NCI-H69 (cell line): Measurements from ENCODE around the gene LRRN2.
A peak's percentile ranks its signal among the peaks of the same experiment; 100 is the strongest.
"Not testable (repeated sequence)": the region's sequence is repeated elsewhere in the genome, so short reads cannot be mapped to it uniquely, and the experiment has no call there.

Experiments used
- DNase-seq: peaks from one replicate; lab custom pipeline; 2025; lab: John Stamatoyannopoulos, UW

Gene LRRN2

GRCh38 chr1:204692325-204692840 lies 6.8 kb upstream of the LRRN2 start:
- DNase-seq = peak; percentile 65

DNA sequence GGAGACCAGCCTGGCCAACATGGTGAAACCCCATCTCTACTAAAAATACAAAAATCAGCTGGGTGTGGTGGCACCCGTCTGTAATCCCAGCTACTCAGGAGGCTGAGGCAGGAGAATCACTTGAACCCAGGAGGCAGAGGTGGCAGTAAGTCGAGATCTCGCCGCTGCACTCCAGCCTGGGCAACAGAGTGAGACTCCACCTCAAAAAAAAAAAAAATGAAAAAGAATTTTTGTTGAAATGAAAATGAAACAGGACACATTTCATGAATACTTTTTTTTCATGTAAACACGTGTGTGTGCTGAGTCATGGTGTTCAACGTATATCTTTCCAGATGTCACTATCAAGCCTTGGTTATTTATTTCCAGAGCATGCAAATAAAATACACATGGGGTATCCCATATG lies 5.8 kb upstream of the LRRN2 start:
- not testable (repeated sequence) for DNase-seq

GRCh38 chr1:204688776-204689175 lies 3.2 kb upstream of the LRRN2 start:
- DNase-seq = no peak

- DNase-seq = no peak
Observed at GRCh38 chr1:204688007-204688406, 2.5 kb upstream of the LRRN2 start.

DNA sequence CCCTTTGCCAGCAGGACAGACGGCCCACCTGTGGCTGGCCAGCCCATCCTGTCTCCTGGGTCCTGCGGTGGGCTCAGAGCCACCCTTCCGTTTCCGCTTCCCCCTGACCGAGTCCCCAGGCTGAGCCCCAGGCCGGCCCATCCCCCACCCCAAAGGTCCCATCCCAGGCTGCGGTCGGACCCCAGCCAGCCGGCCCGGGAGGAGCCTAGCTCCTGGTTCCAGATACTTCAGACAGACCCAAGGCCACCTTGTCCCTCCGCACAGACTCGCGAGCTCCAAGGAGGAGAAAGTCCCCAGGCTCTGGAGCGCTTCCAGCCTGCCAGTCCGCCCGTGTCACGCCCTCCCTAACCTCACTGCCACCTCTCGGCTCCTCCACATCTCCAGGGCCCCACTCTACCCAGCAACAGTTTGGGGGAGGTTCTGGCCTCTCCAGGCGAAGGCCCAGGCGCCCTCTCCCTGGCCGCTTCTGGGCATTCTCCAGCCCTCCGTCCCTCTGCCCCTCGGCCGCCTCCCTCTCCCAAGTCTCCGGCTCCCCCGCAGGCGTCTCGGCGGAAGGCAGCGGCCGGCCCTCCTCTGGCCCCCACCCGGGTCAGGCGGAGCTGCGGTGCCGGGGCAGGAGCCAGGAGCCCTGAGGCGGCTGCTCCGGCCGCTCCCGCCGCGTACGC lies 835 bp downstream of the LRRN2 start:
- peak; percentile 72 for DNase-seq

DNA sequence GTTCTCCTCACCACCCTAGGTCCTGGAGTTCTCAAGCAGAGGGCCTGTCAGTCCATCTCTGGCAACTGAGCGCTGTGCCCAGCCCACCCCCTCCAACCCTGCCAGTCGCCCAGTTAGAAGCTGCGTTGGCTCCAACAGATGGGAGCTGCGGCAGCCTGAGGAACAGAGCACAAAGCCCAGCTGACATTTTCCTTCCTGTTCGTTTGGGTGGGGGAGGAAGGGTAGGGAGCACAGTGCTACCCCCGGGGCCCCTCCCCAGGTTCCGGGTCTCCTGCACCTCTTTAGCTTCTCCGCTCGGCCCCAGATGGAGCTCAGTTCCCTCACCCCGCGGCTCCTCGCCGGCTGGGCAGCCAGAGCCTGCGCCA lies 1.4 kb downstream of the LRRN2 start:
- peak; percentile 61 for DNase-seq

- DNase-seq = no peak
Observed at GRCh38 chr1:204683284-204684205, 2.0 kb downstream of the LRRN2 start.

- DNase-seq = peak; percentile 65
Observed at GRCh38 chr1:204680461-204680860, 5.1 kb downstream of the LRRN2 start.

- peak; percentile 79 for DNase-seq
Observed at GRCh38 chr1:204680051-204680450, 5.5 kb downstream of the LRRN2 start.

- no peak for DNase-seq
Observed at GRCh38 chr1:204678721-204679475, 6.6 kb downstream of the LRRN2 start.

DNA sequence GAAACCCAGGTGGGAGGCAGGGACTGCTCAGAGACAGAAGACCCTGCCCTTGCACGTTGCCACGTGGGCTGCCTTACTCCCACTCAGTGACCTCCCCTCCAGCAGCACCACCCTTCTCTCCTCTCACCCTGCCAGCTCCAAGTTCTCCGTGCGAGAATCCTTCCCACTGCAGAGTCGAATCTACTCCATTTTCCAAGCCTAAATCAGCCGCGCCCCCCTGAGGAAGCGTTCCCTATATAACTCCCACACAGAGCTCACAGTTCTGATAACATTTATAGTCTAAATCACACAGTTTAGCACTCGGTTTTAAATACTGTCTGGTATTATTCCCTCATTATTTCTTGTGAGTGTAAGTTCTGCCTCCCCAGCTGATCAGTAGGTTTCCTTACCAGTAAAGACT lies 7.7 kb downstream of the LRRN2 start:
- no peak for DNase-seq

DNA sequence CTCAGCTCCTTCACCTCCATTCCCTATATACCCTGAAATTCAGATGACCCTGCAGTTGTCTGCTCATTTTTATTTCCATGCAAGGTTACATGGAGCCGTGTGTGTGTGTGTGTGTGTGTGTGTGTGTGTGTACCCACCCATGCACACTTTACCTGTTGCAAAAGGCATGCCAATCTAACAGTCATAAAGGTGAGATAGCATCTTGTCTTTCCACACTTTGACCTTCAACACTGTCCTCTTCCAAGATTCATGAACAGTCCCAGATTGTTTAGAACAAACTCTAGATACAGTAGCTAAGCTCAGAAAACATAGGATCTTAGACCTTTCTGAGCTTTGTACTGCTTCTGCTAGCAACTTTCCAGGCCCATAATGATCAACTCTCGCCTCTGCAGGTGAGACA lies 9.5 kb downstream of the LRRN2 start:
- DNase-seq = no peak

DNA sequence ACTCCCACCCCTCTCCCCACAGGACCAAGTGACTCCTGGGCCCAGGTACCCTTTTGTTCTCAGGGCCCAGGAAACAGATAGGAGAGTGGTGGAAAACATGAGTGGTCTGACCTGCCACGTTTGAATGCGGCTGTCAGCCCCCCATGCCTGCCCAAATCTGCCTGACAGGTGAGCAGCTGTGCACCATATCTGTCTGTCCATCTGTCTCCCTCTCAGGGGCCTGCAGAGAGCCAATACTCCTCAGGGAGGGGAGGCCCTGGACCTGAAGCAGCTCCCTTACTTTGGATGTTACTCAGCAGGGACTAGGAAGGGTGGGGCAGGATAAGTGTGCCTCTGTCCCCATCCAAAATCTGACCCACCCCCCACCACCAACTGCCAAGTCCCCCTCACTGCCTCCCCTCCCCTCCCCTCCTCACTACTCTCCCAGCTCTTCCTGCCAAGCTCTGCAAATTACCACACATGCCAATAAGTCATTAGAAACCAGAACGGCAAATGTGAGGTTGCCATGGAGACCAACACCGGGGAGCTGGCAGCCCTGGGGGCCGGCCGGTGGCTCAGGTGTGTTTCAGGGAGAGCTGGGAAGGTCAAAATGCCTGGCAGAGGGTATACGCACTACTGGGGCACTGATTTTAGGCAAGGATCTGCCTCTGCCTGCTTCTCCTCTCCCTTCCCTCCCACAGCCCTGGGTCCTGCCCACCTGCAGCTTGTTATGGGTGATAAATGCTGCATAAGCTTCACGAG lies 11.5 kb downstream of the LRRN2 start:
- DNase-seq = peak; percentile 98

- DNase-seq = no peak
Observed at GRCh38 chr1:204673209-204673608, 12.3 kb downstream of the LRRN2 start.

DNA sequence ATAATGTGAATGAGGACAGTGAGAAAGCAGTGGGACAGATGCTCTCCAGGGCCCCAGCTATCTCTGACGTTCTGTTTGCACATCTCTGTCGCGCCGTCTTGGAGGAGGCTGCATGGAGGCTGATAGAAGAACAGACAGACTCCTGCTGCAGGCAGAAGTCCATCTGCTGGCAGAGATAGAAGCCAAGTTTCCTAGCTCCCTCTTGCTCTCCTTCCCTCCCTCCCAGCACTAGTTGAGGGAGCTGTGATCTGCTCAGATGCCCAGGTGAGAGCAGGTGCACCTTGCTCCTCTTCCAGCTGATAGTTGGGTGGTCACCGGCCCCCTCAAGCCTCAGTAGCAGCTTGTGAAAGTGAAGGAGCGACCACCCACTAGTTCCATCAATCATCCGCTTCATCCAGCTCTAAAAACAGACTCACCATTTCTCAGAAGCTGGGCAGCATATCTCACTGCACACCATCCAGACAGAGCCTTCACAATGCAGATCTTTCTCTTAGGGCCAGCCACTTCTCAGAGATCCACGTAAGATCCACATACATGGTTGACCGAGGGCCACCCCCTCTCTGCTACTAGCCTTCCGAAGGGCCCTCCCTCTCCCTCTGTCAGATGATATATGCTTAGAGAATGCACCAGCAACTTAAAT lies 12.9 kb downstream of the LRRN2 start:
- DNase-seq = peak; percentile 56

GRCh38 chr1:204672069-204672468 lies 13.5 kb downstream of the LRRN2 start:
- DNase-seq = no peak

- no peak for DNase-seq
Observed at GRCh38 chr1:204670152-204670927, 15.2 kb downstream of the LRRN2 start.

DNA sequence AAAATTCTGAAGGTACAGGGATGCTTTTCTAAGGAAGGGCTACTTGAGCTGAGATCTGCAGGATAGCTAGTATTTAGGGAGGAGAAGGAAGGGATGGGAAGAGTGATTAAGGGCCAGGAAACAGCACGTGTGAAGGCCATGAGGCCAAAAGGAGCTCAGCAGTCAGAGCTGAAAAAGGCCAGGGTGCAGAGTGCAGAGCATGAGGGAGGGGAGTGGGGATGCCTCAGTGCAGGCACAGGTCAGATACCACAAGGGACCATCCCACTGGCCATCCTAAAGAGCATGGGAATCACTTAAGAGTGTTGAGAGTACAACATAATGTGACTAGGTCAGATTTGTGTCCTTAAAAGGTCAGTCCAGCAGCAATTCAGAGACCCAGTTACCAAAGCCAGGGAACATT lies 16.0 kb downstream of the LRRN2 start:
- DNase-seq = no peak

- DNase-seq = no peak
Observed at GRCh38 chr1:204664384-204664651, 21.2 kb downstream of the LRRN2 start.

- DNase-seq = no peak
Observed at GRCh38 chr1:204663644-204664383, 21.7 kb downstream of the LRRN2 start.
